CD4-positive, alpha-beta T cell treated with Interleukin-15 for 1 hour (primary cell): Measurements from ENCODE around the gene IRAK1.

ENCODE experiments used
- DNase-seq: peaks from one replicate; pipeline ENCODE4 v3.0.0-alpha.2; 2020

Gene IRAK1

DNA sequence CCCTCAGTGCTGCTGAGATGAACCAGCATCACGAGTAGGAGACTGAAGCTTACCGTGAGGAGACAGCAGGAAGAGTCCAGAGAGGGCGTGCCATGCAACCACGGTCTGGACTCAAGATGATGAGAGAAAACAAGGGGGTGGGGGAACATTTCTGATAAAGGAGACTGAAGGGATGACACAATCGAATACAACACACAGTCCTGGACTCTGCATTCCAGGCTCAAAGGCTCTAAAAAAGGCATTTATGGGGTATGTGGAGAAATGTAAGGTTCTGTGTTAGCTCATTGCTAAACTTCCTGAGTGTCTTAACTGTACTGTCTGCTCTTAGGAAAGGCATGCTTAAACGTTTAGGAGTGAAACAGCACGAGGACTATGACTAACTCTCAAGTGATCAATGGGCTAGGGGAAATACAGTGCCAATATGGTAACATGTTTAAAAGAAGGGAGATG, 20.6 kb upstream of the IRAK1 start:
- DNase-seq = no peak

DNA sequence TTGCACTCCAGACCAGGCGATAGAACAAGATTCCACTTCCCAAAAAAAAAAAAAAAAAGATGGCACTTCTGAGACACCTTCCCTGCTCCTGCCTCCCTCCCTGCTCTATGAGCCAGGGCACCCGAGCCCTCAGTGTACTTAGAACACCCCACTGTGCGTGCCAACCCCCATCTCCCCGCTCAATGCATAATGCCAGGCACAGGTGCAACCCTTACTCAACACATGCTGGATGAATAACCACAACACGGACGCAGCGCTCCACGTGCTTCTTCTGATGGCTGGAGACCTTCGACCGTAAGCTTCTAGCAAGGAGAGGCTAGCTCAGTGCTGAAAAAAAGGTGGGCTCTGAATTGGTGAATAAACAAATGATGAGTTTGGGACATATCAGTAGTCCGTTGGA, 19.9 kb upstream of the IRAK1 start:
- no peak for DNase-seq

- no peak for DNase-seq
Observed at GRCh38 chrX:154038656-154039055, 19.0 kb upstream of the IRAK1 start.

DNA sequence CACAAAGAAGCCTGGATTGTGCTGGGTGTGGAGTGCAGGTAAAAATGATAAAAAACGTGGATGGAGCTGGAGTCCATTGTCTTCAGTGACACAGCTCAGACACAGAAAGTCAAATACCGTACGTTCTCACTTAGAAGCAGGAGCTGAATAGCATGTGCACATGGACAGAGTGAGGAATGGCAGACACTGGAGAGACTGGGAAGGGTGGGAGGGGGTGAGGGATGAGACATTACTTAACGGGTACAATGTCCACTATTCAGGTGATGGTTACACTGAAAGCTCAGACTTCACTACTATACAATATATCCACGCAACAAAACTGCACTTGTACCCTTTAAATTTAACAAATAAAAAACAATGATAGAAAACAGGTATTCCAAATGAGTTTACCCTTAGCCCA, 18.1 kb upstream of the IRAK1 start:
- DNase-seq = no peak

DNA sequence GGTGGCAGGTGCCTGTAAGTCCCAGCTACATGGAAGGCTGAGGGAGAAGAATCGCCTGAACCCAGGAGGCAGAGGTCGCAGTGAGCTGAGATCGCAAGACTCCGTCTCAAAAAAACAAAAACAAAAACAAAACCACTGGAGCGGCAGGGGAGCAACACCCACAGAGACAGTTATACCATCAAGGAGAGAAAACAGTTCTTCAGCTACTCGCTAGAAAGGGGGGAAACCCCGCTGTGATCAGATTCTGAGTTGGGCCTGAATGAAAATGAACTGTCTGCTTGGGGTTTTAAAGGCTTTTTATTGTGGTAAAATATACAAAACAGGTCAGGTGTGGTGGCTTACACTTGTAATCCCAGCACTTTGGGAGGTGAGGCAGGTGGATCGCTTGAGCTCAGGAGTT, 16.8 kb upstream of the IRAK1 start:
- no peak for DNase-seq

DNA sequence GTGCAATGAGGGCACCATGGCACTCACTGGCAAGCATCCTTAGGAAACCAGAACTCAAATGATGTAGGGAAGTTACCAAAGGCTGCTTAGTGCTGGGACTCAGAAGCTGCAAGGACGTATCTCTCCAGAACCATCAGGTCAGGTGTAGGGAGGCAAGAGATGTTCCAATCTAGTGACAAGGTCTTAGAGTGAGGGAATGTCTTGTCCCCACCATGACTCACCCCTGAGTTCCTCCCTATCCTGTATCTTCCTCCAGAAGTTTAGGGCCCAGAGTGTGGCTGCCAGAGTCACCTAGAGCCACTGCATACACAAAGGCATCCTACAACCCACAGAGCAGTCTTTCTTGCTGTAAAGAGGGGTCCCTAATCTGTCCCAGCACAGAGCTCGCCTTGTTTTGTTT, 14.1 kb upstream of the IRAK1 start:
- no peak for DNase-seq

DNA sequence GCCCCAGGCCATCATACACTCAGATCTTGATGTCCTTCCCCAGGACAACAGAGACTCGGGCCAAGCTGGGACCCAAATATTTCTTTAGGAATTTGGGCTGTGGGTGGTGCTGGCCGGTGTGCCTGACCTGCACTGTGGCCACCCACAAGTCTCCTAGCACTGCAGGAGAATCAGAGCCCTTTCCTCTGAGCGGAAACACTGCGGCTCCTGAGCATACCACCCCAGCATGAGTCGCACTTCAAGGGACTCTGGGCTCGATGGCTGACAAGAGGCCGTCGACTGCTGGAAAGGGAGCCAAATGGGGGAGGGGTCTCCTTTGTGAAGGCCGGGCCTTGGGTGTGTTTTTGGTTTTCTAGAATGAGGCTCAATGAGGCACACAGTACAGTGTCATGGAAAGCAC, 13.0 kb upstream of the IRAK1 start:
- DNase-seq = no peak

DNA sequence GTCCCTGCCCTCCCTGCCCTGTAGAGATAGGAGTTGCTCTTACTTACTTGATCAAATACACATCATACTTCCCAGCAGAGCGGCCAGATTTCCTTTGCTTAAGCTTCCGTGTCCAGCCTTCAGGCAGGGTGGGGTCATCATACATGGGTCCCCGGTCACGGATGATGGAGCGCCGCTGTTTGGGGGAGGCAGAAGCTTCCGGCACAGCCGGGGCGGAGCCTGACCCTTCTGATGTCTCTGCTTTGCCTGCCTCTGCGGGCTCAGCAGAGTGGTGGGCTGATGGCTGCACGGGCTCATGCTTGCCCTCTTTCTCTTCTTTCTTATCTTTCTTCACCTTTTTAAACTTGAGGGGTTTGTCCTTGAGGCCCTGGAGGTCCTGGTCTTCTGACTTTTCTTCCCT, 12.5 kb upstream of the IRAK1 start:
- DNase-seq = no peak

- no peak for DNase-seq
Observed at GRCh38 chrX:154030715-154031305, 11.1 kb upstream of the IRAK1 start.

DNA sequence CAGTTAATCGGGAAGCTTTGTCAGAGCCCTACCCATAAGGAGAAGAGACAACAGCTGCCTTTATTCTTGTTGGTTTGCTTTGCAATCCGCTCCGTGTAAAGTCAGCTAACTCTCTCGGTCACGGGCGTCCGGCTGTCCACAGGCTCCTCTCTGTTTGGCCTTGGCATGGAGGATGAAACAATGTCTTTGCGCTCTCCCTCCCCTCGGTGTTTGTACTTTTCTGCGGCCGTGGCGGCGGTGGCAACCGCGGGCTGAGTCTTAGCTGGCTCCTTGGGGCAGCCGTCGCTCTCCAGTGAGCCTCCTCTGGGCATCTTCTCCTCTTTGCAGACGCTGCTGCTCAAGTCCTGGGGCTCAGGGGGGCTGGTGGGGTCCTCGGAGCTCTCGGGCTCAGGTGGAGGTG, 10.6 kb upstream of the IRAK1 start:
- DNase-seq = no peak

- DNase-seq = no peak
Observed at GRCh38 chrX:154029439-154029838, 9.7 kb upstream of the IRAK1 start.

- DNase-seq = no peak
Observed at GRCh38 chrX:154028502-154029184, 8.9 kb upstream of the IRAK1 start.

DNA sequence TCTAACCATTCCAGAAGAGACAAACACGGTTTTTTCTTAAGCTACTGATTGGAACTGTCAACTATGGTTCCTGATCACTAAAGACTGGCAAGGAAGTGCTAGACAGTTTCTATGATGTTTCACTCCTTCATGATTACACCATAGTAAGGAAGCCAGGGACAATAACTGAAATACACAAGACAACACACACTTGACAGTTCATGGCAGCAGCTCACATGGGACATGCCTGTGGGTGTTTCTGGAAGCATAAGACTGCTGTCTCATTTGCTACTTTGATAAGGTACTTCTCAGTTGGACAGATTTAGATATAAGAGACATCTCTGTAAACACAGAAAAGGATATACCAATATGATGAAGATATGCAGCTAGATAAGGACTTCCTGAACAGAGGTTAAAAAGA, 8.3 kb upstream of the IRAK1 start:
- no peak for DNase-seq

- no peak for DNase-seq
Observed at GRCh38 chrX:154027022-154027402, 7.3 kb upstream of the IRAK1 start.

GRCh38 chrX:154026136-154027021, 6.7 kb upstream of the IRAK1 start:
- no peak for DNase-seq

- DNase-seq = no peak
Observed at GRCh38 chrX:154025230-154025629, 5.5 kb upstream of the IRAK1 start.

GRCh38 chrX:154024271-154024670, 4.6 kb upstream of the IRAK1 start:
- DNase-seq = no peak

GRCh38 chrX:154023276-154024000, 3.7 kb upstream of the IRAK1 start:
- DNase-seq = no peak

- no peak for DNase-seq
Observed at GRCh38 chrX:154022108-154022507, 2.4 kb upstream of the IRAK1 start.

GRCh38 chrX:154021131-154021611, 1.5 kb upstream of the IRAK1 start:
- peak; percentile 47 for DNase-seq

DNA sequence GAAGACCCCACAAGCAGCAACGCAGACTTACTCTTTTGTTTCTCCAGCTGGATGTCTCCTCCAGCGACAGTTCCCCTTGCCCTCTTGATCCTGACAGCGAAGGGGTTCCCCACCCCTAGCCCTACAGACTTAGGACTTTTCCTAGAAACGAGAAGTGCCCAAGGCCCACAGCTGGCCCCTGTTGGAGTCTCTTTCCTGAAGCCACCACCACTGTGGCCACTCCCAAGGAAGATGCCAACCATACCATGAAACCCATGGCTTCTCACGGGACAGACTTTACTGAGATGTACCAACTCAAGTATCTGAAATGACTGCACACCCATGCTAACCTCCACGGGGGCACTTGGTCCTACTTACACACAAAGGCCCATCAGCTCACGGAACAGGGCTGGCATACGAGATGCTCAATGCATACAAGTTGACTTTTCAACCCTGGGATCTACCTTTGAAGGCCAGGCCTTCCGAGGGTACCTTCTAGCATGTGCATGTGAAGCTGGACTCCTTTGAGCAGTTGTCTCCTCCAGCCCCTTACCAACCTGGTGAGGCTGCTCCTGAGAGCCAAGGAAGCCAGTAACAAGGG, 924 bp upstream of the IRAK1 start:
- DNase-seq = no peak

DNA sequence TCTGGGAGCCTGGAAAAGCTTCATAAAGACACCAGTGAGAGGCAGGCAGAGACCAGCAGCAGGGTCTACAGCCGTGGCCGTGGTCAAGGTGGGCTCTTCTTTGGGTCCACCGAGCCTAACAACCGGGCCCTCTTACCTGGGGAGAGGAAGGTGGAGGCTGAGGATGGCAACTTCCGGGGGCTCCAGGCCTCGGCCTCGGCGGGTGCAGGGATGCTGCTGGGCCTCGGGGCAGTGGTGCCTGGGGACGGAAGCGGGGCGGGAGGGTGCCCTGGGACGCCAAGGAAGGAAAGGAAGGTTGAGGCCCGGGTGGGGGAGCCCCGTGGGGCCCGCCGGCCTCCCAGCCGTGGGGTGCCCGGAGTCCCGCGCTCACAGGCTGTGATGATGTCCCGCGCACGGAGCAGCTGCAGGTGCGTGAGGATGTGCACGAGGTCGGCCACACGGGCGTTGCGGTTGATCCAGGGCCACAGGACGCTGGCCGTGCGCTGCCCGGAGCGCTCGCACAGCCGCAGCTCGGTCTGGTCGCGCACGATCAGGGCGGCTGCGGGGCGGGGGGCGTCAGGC, 561 bp downstream of the IRAK1 start:
- DNase-seq = no peak
